ENCODE measurements around the gene LENG1.

Gene LENG1

GRCh38 chr19:54179921-54180461 is 20.5 kb upstream of the LENG1 start:
- TF ChIP-seq CTCF (conservative IDR thresholded peaks at IDR 0.05; ENCODE audit: low read length) = peak; percentile 25
- no peak for TF ChIP-seq EZH2phosphoT487 (IDR thresholded peaks at IDR 0.05; ENCODE audit: borderline replicate concordance)
- H3F3A ChIP-seq (ENCODE audit: low read depth) = no peaks in the 10 kb centered on the region
- H2AFZ ChIP-seq (ENCODE audit: low read length) = no peak overlapping the region
- H3K9me2 ChIP-seq (replicated peaks; ENCODE audit: low read depth, low read length) = no peaks in the 10 kb centered on the region
- H3K79me2 ChIP-seq (ENCODE audit: insufficient read depth, low read length) = no peaks in the 10 kb centered on the region
- no peaks in the 10 kb centered on the region for H3K4me1 ChIP-seq (ENCODE audit: insufficient read depth, low read length, poor library complexity, severe bottlenecking)
- no peak overlapping the region for H3K4me2 ChIP-seq (ENCODE audit: low read depth, low read length, poor library complexity, severe bottlenecking)
- H3K9ac ChIP-seq (ENCODE audit: low read depth, low read length, poor library complexity, severe bottlenecking) = no peak overlapping the region
- no peak overlapping the region for H3K4me3 ChIP-seq (ENCODE audit: low read length, poor library complexity, severe bottlenecking)
- H3K9me3 ChIP-seq (ENCODE audit: insufficient read depth, low read depth, low read length) = no peaks in the 10 kb centered on the region
- H4K20me1 ChIP-seq (ENCODE audit: insufficient read depth, low read length, poor library complexity, severe bottlenecking) = peaks cover 4% of the 10 kb centered on the region
- H3K27me3 ChIP-seq (ENCODE audit: insufficient read depth, low read length, poor library complexity, severe bottlenecking) = no peaks in the 10 kb centered on the region
- H3K36me3 ChIP-seq (ENCODE audit: insufficient read depth, low read length) = peaks cover 3% of the 10 kb centered on the region; the same call in 1 of the 2 replicates

- Histone ChIP-seq H2AFZ (ENCODE audit: low read length) (no peak overlapping the region), H3K9me3 (ENCODE audit: insufficient read depth, low read depth, low read length) (no peaks in the 10 kb centered on the region), H3K4me2 (ENCODE audit: low read depth, low read length, poor library complexity, severe bottlenecking) (no peak overlapping the region), H3K79me2 (ENCODE audit: insufficient read depth, low read length) (no peaks in the 10 kb centered on the region), H3F3A (ENCODE audit: low read depth) (no peaks in the 10 kb centered on the region), H3K9ac (ENCODE audit: low read depth, low read length, poor library complexity, severe bottlenecking) (no peak overlapping the region), H3K4me1 (ENCODE audit: insufficient read depth, low read length, poor library complexity, severe bottlenecking) (no peaks in the 10 kb centered on the region), H3K27me3 (ENCODE audit: insufficient read depth, low read length, poor library complexity, severe bottlenecking) (no peaks in the 10 kb centered on the region), H3K9me2 (replicated peaks; ENCODE audit: low read depth, low read length) (no peaks in the 10 kb centered on the region), H3K36me3 (ENCODE audit: insufficient read depth, low read length) (peaks cover 3% of the 10 kb centered on the region; the same call in 1 of the 2 replicates), H4K20me1 (ENCODE audit: insufficient read depth, low read length, poor library complexity, severe bottlenecking) (peaks cover 4% of the 10 kb centered on the region), H3K4me3 (ENCODE audit: low read length, poor library complexity, severe bottlenecking) (no peak overlapping the region)
- no peak for TF ChIP-seq EZH2phosphoT487 (IDR thresholded peaks at IDR 0.05; ENCODE audit: borderline replicate concordance)
- no peak for TF ChIP-seq CTCF (conservative IDR thresholded peaks at IDR 0.05; ENCODE audit: low read length)
Measured at GRCh38 chr19:54179262-54179852, 19.8 kb upstream of the LENG1 start.

- H3K4me1 ChIP-seq (ENCODE audit: insufficient read depth, low read length, poor library complexity, severe bottlenecking) = no peaks in the 10 kb centered on the region
- no peak overlapping the region for H3K4me2 ChIP-seq (ENCODE audit: low read depth, low read length, poor library complexity, severe bottlenecking)
- TF ChIP-seq CTCF (conservative IDR thresholded peaks at IDR 0.05; ENCODE audit: low read length) (no peak), EZH2phosphoT487 (IDR thresholded peaks at IDR 0.05; ENCODE audit: borderline replicate concordance) (no peak)
- H3F3A ChIP-seq (ENCODE audit: low read depth) = no peaks in the 10 kb centered on the region
- H4K20me1 ChIP-seq (ENCODE audit: insufficient read depth, low read length, poor library complexity, severe bottlenecking) = peaks cover 4% of the 10 kb centered on the region
- no peak overlapping the region for H3K4me3 ChIP-seq (ENCODE audit: low read length, poor library complexity, severe bottlenecking)
- no peaks in the 10 kb centered on the region for H3K27me3 ChIP-seq (ENCODE audit: insufficient read depth, low read length, poor library complexity, severe bottlenecking)
- H3K9me3 ChIP-seq (ENCODE audit: insufficient read depth, low read depth, low read length) = no peaks in the 10 kb centered on the region
- no peak overlapping the region for H2AFZ ChIP-seq (ENCODE audit: low read length)
- H3K9me2 ChIP-seq (replicated peaks; ENCODE audit: low read depth, low read length) = no peaks in the 10 kb centered on the region
- H3K79me2 ChIP-seq (ENCODE audit: insufficient read depth, low read length) = no peaks in the 10 kb centered on the region
- H3K9ac ChIP-seq (ENCODE audit: low read depth, low read length, poor library complexity, severe bottlenecking) = no peak overlapping the region
- H3K36me3 ChIP-seq (ENCODE audit: insufficient read depth, low read length) = peaks cover 3% of the 10 kb centered on the region; the same call in 1 of the 2 replicates
Measured at GRCh38 chr19:54178581-54179261, 19.2 kb upstream of the LENG1 start.
